Measurements from ENCODE around the gene RYR3.

Gene RYR3

GRCh38 chr15:33864360-33865075 lies 553.8 kb downstream of the RYR3 start:
- DNase-seq (ENCODE audit: low read depth in 2 of 3, low spot score in 1 of 3) = no peak

- DNase-seq (ENCODE audit: low read depth in 2 of 3, low spot score in 1 of 3) = no peak
Measured at GRCh38 chr15:33865416-33865815, 554.6 kb downstream of the RYR3 start.

- no peak for DNase-seq (ENCODE audit: low read depth in 2 of 3, low spot score in 1 of 3)
Measured at GRCh38 chr15:33866101-33866737, 555.5 kb downstream of the RYR3 start.

- DNase-seq (ENCODE audit: low read depth in 2 of 3, low spot score in 1 of 3) = no peak
Measured at GRCh38 chr15:33871980-33872379, 561.2 kb downstream of the RYR3 start.

GRCh38 chr15:33872416-33873106 lies 561.8 kb downstream of the RYR3 start:
- no peak for DNase-seq (ENCODE audit: low read depth in 2 of 3, low spot score in 1 of 3)

- no peak for DNase-seq (ENCODE audit: low read depth in 2 of 3, low spot score in 1 of 3)
Measured at GRCh38 chr15:33874156-33874555, 563.4 kb downstream of the RYR3 start.

- no peak for DNase-seq (ENCODE audit: low read depth in 2 of 3, low spot score in 1 of 3)
Measured at GRCh38 chr15:33882921-33883320, 572.2 kb downstream of the RYR3 start.

GRCh38 chr15:33888176-33888575 lies 577.4 kb downstream of the RYR3 start:
- no peak for DNase-seq (ENCODE audit: low read depth in 2 of 3, low spot score in 1 of 3)

- no peak for DNase-seq (ENCODE audit: low read depth in 2 of 3, low spot score in 1 of 3)
Measured at GRCh38 chr15:33894193-33894592, 583.4 kb downstream of the RYR3 start.

GRCh38 chr15:33902043-33902442 lies 591.3 kb downstream of the RYR3 start:
- no peak for DNase-seq (ENCODE audit: low read depth in 2 of 3, low spot score in 1 of 3)

GRCh38 chr15:33903661-33904060 lies 592.9 kb downstream of the RYR3 start:
- DNase-seq (ENCODE audit: low read depth in 2 of 3, low spot score in 1 of 3) = no peak

GRCh38 chr15:33907326-33907725 lies 596.6 kb downstream of the RYR3 start:
- no peak for DNase-seq (ENCODE audit: low read depth in 2 of 3, low spot score in 1 of 3)

- no peak for DNase-seq (ENCODE audit: low read depth in 2 of 3, low spot score in 1 of 3)
Measured at GRCh38 chr15:33908406-33908805, 597.6 kb downstream of the RYR3 start.

- DNase-seq (ENCODE audit: low read depth in 2 of 3, low spot score in 1 of 3) = no peak
Measured at GRCh38 chr15:33910741-33911140, 600.0 kb downstream of the RYR3 start.

GRCh38 chr15:33912326-33912725 lies 601.6 kb downstream of the RYR3 start:
- no peak for DNase-seq (ENCODE audit: low read depth in 2 of 3, low spot score in 1 of 3)

- DNase-seq (ENCODE audit: low read depth in 2 of 3, low spot score in 1 of 3) = no peak
Measured at GRCh38 chr15:33913459-33913858, 602.7 kb downstream of the RYR3 start.

All from stimulated activated CD4-positive, alpha-beta T cell treated with anti-CD3 and anti-CD28 coated beads, Interleukin-12 subunit alpha, Interleukin-12 subunit beta, amount 100 ng/mL, for 48 hours (primary cell).